HepG2 (cell line): ENCODE measurements around the gene NAIF1. TPM values are rescaled to one million over a fixed set of nuclear protein-coding genes. Genes with fewer than 3 reads are reported as not detected.

Source experiments
- EP300 ChIP-seq, 3 experiments: sonication (generic) in 1 of 3; formaldehyde crosslinking in 1 of 3; IDR thresholded peaks; 2 replicates each; pipeline versions ENCODE4 v1.5.1 to v1.6.1; 2011 to 2020; ENCODE audit warnings: low read depth in 2 of 3, low read length in 2 of 3, borderline replicate concordance in 1 of 3, improper control_type of control experiment in 1 of 3, mild to moderate bottlenecking in 1 of 3, missing genetic modification reagents in 1 of 3, moderate library complexity in 1 of 3
- KAT7 ChIP-seq: IDR thresholded peaks from 2 replicates; pipeline ENCODE4 v1.6.1; 2018; ENCODE audit warnings: borderline replicate concordance, missing compliant biosample characterization
- MAF1 ChIP-seq: sonication (generic); formaldehyde crosslinking; IDR thresholded peaks from 2 replicates; pipeline ENCODE4 v1.5.0; 2020; ENCODE audit warnings: missing genetic modification reagents, borderline replicate concordance
- MEIS2 ChIP-seq: sonication (generic); formaldehyde crosslinking; IDR thresholded peaks from 2 replicates; pipeline ENCODE4 v1.9.0; 2021; ENCODE audit warnings: mild to moderate bottlenecking, missing genetic modification reagents
- MXD4 ChIP-seq: IDR thresholded peaks from 2 replicates; pipeline ENCODE4 v1.6.1; 2016; ENCODE audit warnings: mild to moderate bottlenecking, missing biosample characterization, missing genetic modification reagents
- ZFY ChIP-seq: sonication (generic); formaldehyde crosslinking; IDR thresholded peaks from 2 replicates; pipeline ENCODE4 v1.4.0; 2020; ENCODE audit warnings: missing genetic modification reagents
- ZNF263 ChIP-seq: sonication (generic); formaldehyde crosslinking; IDR thresholded peaks from 2 replicates; pipeline ENCODE4 v1.4.0; 2020; ENCODE audit warnings: missing genetic modification reagents
- ZNF329 ChIP-seq: sonication (generic); formaldehyde crosslinking; IDR thresholded peaks from 2 replicates; pipeline ENCODE4 v1.9.0; 2021; ENCODE audit warnings: low read depth, mild to moderate bottlenecking, missing genetic modification reagents
- ZNF709 ChIP-seq: sonication (generic); formaldehyde crosslinking; IDR thresholded peaks from 2 replicates; pipeline ENCODE4 v1.5.0; 2020; ENCODE audit warnings: mild to moderate bottlenecking, missing genetic modification reagents
- ZNF788 ChIP-seq: sonication (generic); formaldehyde crosslinking; IDR thresholded peaks from 2 replicates; pipeline ENCODE4 v1.5.0; 2020; ENCODE audit warnings: mild to moderate bottlenecking, missing genetic modification reagents, borderline replicate concordance
- polyA plus RNA-seq, 8 experiments: library from polyadenylated mRNA; depleted of rRNA in 3 of 8; stranded (reverse) in 7 of 8; unstranded in 1 of 8; fragments of >200 nt; fragmentation: Illumina TruSeq in 4 of 8; extraction: Trizol in 4 of 8; gene quantifications; 2 replicates each; pipeline versions ENCODE4 v1.2.1 to v1.2.3, GENCODE V29; 2011 to 2016; ENCODE audit warnings: low read depth in 4 of 8, missing spikeins in 1 of 8, mixed read lengths in 1 of 8; ENCODE audit not compliant: insufficient read depth in 1 of 8
- total RNA-seq, 5 experiments: library from RNA; depleted of rRNA; stranded (reverse); fragments of >200 nt; fragmentation: Illumina TruSeq; extraction: Trizol; gene quantifications; 2 replicates each; pipeline ENCODE4 v1.2.3, GENCODE V29; 2016; ENCODE audit warnings: low read depth in 1 of 5
- TF ChIP-seq, protein P1 (sequence below): sonication (generic); formaldehyde crosslinking; IDR thresholded peaks from 2 replicates; pipeline ENCODE4; 2020; ENCODE audit warnings: missing genetic modification reagents, mild to moderate bottlenecking, borderline replicate concordance
- TF ChIP-seq, protein P2 (sequence below): sonication (generic); IDR thresholded peaks from 2 replicates; pipeline ENCODE4 v1.6.1; 2016; ENCODE audit warnings: low read depth, borderline replicate concordance
- TF ChIP-seq, protein P3 (sequence below): IDR thresholded peaks from 2 replicates; pipeline ENCODE4 v1.6.1; 2018; ENCODE audit warnings: missing genetic modification reagents
- TF ChIP-seq, protein P4 (sequence below): IDR thresholded peaks from 2 replicates; pipeline ENCODE4 v1.6.1; 2016; ENCODE audit warnings: mild to moderate bottlenecking
- TF ChIP-seq, protein P5 (sequence below): sonication (generic); formaldehyde crosslinking; IDR thresholded peaks from 2 replicates; pipeline ENCODE4 v1.5.1; 2020; ENCODE audit warnings: mild to moderate bottlenecking, moderate library complexity, missing genetic modification reagents
- TF ChIP-seq, protein P6 (sequence below): sonication (generic); formaldehyde crosslinking; IDR thresholded peaks from 2 replicates; pipeline ENCODE4 v1.4.0; 2020; ENCODE audit warnings: missing genetic modification reagents

NAIF1 gene
- total and polyA plus RNA-seq, 2 of the 13 experiments (the other 11 are each of a cell fraction or from before 2014, with no cell fraction given), result 6.0 to 6.9 TPM

DNA sequence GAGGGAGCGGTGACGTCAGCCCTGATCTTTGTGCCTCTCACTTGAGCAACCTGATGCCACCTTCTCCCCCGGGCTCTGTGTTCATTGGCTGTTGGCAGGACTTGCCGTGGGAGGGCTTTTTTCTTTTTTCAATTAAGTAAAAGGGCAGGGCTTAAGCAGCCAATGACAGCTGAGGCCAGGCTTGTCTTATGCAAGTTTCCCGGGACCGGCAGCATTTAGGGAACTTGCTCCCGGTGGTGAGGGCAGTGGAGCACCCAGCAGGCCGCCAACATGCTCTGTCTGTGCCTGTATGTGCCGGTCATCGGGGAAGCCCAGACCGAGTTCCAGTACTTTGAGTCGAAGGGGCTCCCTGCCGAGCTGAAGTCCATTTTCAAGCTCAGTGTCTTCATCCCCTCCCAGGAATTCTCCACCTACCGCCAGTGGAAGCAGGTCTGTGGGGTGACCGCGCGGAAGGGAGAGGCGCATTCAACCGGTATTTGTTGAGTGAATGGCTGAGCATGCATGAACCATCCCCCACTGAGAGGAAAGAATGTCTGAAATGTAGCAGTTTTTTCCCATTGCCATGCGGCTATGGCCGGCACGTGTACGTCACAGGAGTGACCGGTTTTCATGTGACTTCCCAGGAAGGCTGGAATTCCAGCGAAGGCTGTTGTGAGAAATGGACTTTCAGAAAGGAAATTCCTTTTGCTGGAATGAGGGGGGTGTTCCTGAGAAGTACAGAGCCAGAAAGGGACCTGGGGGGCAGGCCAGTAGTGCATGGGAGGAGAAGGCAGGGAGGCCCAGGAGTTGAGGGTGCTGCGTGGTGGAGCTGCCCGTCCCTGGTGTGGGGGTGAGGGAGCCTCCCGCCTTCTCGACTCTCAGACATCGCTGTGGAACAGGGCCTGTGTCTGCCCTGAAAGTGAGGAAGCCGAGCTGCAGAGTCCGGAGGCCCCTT lies 31.4 kb upstream of the NAIF1 start (continued):
- TF ChIP-seq, protein P1, sequence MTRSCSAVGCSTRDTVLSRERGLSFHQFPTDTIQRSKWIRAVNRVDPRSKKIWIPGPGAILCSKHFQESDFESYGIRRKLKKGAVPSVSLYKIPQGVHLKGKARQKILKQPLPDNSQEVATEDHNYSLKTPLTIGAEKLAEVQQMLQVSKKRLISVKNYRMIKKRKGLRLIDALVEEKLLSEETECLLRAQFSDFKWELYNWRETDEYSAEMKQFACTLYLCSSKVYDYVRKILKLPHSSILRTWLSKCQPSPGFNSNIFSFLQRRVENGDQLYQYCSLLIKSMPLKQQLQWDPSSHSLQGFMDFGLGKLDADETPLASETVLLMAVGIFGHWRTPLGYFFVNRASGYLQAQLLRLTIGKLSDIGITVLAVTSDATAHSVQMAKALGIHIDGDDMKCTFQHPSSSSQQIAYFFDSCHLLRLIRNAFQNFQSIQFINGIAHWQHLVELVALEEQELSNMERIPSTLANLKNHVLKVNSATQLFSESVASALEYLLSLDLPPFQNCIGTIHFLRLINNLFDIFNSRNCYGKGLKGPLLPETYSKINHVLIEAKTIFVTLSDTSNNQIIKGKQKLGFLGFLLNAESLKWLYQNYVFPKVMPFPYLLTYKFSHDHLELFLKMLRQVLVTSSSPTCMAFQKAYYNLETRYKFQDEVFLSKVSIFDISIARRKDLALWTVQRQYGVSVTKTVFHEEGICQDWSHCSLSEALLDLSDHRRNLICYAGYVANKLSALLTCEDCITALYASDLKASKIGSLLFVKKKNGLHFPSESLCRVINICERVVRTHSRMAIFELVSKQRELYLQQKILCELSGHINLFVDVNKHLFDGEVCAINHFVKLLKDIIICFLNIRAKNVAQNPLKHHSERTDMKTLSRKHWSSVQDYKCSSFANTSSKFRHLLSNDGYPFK (CRISPR knock-in tag), result 0 out of 2 replicates have a peak, but pooled peaks have one; percentile 13
- TF ChIP-seq ZFY (peak; percentile 45; the same call in 1 of the 2 replicates), EP300 (IDR thresholded peaks at IDR 0.05; ENCODE audit: low read depth in 2 of 2, low read length in 2 of 2) (peak in 1 of 2 experiments; percentile 43; a peak in 2 of 4 replicates), EP300 (CRISPR knock-in tag; IDR thresholded peaks at IDR 0.05; ENCODE audit: borderline replicate concordance) (no peak; the same call in 1 of the 2 replicates), MXD4 (CRISPR knock-in tag) (peak; percentile 68), MEIS2 (CRISPR knock-in tag) (peak; percentile 34; the same call in 1 of the 2 replicates), ZNF263 (CRISPR knock-in tag) (peak; percentile 58; the same call in 1 of the 2 replicates), ZNF329 (peak; percentile 85; the same call in 1 of the 2 replicates), ZNF788 (CRISPR knock-in tag) (peak; percentile 3; the same call in 1 of the 2 replicates), ZNF709 (CRISPR knock-in tag) (no peak), KAT7 (CRISPR knock-in tag) (no peak), MAF1 (CRISPR knock-in tag) (no peak; the same call in 1 of the 2 replicates)
- TF ChIP-seq, protein P2, sequence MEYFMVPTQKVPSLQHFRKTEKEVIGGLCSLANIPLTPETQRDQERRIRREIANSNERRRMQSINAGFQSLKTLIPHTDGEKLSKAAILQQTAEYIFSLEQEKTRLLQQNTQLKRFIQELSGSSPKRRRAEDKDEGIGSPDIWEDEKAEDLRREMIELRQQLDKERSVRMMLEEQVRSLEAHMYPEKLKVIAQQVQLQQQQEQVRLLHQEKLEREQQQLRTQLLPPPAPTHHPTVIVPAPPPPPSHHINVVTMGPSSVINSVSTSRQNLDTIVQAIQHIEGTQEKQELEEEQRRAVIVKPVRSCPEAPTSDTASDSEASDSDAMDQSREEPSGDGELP, result peak; percentile 55; the same call in 1 of the 2 replicates
- TF ChIP-seq, protein P3, sequence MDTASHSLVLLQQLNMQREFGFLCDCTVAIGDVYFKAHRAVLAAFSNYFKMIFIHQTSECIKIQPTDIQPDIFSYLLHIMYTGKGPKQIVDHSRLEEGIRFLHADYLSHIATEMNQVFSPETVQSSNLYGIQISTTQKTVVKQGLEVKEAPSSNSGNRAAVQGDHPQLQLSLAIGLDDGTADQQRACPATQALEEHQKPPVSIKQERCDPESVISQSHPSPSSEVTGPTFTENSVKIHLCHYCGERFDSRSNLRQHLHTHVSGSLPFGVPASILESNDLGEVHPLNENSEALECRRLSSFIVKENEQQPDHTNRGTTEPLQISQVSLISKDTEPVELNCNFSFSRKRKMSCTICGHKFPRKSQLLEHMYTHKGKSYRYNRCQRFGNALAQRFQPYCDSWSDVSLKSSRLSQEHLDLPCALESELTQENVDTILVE (CRISPR knock-in tag), result 0 out of 2 replicates have a peak, but pooled peaks have one; percentile 50
- TF ChIP-seq, protein P4, sequence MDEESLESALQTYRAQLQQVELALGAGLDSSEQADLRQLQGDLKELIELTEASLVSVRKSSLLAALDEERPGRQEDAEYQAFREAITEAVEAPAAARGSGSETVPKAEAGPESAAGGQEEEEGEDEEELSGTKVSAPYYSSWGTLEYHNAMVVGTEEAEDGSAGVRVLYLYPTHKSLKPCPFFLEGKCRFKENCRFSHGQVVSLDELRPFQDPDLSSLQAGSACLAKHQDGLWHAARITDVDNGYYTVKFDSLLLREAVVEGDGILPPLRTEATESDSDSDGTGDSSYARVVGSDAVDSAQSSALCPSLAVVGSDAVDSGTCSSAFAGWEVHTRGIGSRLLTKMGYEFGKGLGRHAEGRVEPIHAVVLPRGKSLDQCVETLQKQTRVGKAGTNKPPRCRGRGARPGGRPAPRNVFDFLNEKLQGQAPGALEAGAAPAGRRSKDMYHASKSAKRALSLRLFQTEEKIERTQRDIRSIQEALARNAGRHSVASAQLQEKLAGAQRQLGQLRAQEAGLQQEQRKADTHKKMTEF (CRISPR knock-in tag), result peak; percentile 78
- TF ChIP-seq, protein P5, sequence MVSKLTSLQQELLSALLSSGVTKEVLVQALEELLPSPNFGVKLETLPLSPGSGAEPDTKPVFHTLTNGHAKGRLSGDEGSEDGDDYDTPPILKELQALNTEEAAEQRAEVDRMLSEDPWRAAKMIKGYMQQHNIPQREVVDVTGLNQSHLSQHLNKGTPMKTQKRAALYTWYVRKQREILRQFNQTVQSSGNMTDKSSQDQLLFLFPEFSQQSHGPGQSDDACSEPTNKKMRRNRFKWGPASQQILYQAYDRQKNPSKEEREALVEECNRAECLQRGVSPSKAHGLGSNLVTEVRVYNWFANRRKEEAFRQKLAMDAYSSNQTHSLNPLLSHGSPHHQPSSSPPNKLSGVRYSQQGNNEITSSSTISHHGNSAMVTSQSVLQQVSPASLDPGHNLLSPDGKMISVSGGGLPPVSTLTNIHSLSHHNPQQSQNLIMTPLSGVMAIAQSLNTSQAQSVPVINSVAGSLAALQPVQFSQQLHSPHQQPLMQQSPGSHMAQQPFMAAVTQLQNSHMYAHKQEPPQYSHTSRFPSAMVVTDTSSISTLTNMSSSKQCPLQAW, result peak; percentile 23; the same call in 1 of the 2 replicates
- TF ChIP-seq, protein P6, sequence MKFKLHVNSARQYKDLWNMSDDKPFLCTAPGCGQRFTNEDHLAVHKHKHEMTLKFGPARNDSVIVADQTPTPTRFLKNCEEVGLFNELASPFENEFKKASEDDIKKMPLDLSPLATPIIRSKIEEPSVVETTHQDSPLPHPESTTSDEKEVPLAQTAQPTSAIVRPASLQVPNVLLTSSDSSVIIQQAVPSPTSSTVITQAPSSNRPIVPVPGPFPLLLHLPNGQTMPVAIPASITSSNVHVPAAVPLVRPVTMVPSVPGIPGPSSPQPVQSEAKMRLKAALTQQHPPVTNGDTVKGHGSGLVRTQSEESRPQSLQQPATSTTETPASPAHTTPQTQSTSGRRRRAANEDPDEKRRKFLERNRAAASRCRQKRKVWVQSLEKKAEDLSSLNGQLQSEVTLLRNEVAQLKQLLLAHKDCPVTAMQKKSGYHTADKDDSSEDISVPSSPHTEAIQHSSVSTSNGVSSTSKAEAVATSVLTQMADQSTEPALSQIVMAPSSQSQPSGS (CRISPR knock-in tag), result peak; percentile 99
